CD4-positive, alpha-beta T cell (primary cell): ENCODE data around the gene GAGE12J. TPM values are rescaled to one million over a fixed set of nuclear protein-coding genes. Genes with fewer than 3 reads are reported as not detected.

Experiments used
- ATAC-seq: fragments of 200-7000 bp; cut with Tn5 transposase; one replicate; pipeline ENCODE4 v1.10.0; 2022; ENCODE audit warnings: mild to moderate bottlenecking; ENCODE audit not compliant: poor library complexity
- CTCF ChIA-PET: fragments of 350-600 bp; sonication (Branson Sonifier 250); formaldehyde crosslinking; loops from one replicate; lab custom pipeline; 2021; ENCODE audit warnings: antibody characterized with exemption, inconsistent platforms; lab: Charles Lee
- POLR2A ChIA-PET: fragments of 350-600 bp; sonication (Branson Sonifier 250); formaldehyde crosslinking; loops from one replicate; lab custom pipeline; 2021; ENCODE audit warnings: antibody characterized with exemption, inconsistent platforms; lab: Charles Lee
- DNase-seq, 14 experiments: peaks; one replicate each; pipeline ENCODE4 v3.0.0-alpha.2; 2013 to 2020; ENCODE audit warnings: mixed read lengths in 2 of 14
- H3K27ac ChIP-seq, 2 donors: one replicate each; pipeline versions ENCODE4 v1.5.1 to v1.7.0; 2013; ENCODE audit warnings: low read length in 2 of 2, low read depth in 1 of 2, mild to moderate bottlenecking in 1 of 2
- H3K27me3 ChIP-seq, 2 experiments: 1 replicate in 1 of 2; 2 replicates in 1 of 2; pipeline versions ENCODE4 v1.6.1 to v1.7.0; 2013; ENCODE audit warnings: low read length in 2 of 2, control low read depth in 1 of 2, mild to moderate bottlenecking in 1 of 2, moderate library complexity in 1 of 2; ENCODE audit not compliant: insufficient read depth in 2 of 2, control insufficient read depth in 1 of 2
- H3K36me3 ChIP-seq: one replicate; pipeline ENCODE4 v1.6.1; 2013; ENCODE audit warnings: low read length, control low read depth; ENCODE audit not compliant: insufficient read depth
- H3K4me1 ChIP-seq: one replicate; pipeline ENCODE4 v1.6.1; 2013; ENCODE audit warnings: low read length, control low read depth; ENCODE audit not compliant: insufficient read depth
- H3K4me3 ChIP-seq: one replicate; pipeline ENCODE4 v1.5.1; 2013; ENCODE audit warnings: mild to moderate bottlenecking, low read length, moderate library complexity
- H3K9me3 ChIP-seq, 2 experiments: 1 replicate in 1 of 2; 2 replicates in 1 of 2; pipeline versions ENCODE4 v1.6.1 to v1.7.0; 2013; ENCODE audit warnings: low read length in 2 of 2, mild to moderate bottlenecking in 2 of 2, control low read depth in 1 of 2, moderate library complexity in 1 of 2; ENCODE audit not compliant: control insufficient read depth in 1 of 2, insufficient read depth in 1 of 2
- H3K27ac Mint-ChIP-seq: one replicate; pipeline ENCODE4 v1.8.0; 2020; ENCODE audit warnings: mixed read lengths
- H3K27me3 Mint-ChIP-seq: one replicate; pipeline ENCODE4 v1.8.0; 2021; ENCODE audit warnings: mixed read lengths
- H3K36me3 Mint-ChIP-seq: one replicate; pipeline ENCODE4 v1.8.0; 2021; ENCODE audit warnings: low read depth, mixed read lengths
- H3K4me1 Mint-ChIP-seq: one replicate; pipeline ENCODE4 v1.8.0; 2021; ENCODE audit warnings: low read depth, mixed read lengths
- H3K4me3 Mint-ChIP-seq: one replicate; pipeline ENCODE4 v1.8.0; 2020; ENCODE audit warnings: mild to moderate bottlenecking, mixed read lengths
- H3K9me3 Mint-ChIP-seq: one replicate; pipeline ENCODE4 v1.8.0; 2020; ENCODE audit warnings: mixed read lengths
- CTCF ChIP-seq: fragments of 200-600 bp; IDR thresholded peaks from one replicate; pipeline ENCODE4 v1.8.0; 2022; ENCODE audit warnings: antibody characterized with exemption, mild to moderate bottlenecking
- intact Hi-C, 2 experiments: fragments of 100-400 bp; cut with DNase I in 1 of 2; cut with micrococcal nuclease in 1 of 2; formaldehyde crosslinking; loops; one replicate each; pipeline versions ENCODE4 v1.15.1 to v1.9.0; 2023 to 2025; cut with DNase I, micrococcal nuclease
- total RNA-seq, 174 experiments: library from RNA in 2 of 174; stranded (reverse) in 2 of 174; gene quantifications; one replicate each; pipeline ENCODE4 v1.2.3 and lab custom pipeline; 2021 to 2026

Gene GAGE12J
- total RNA-seq, 2 experiments from 2014 or later = not detected

DNA sequence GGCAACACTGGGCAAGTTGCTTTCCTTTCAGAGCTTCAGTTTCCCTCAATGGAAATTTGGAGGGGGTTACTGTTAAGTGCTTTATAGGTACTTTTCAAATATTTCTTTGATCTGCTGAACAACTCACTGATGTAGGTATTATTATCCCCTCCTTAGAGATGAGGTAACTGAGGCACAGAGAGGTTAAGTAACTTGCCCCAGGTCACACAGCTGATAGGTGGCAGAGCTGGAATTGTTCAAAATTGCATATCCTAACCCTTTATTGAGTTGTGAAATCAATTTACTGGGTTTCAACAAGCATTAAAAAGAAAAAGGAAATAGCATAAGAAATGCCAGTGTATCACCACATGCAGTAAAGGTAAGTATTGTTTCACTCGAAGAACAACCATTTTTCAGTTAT is 45.6 kb upstream of the GAGE12J start:
- POLR2A ChIA-PET = interaction anchor here (0.7 to 1.4 kb wide), 3 partner anchors 18 to 34 kb away, joined by 3 to 4 read pairs (median 3); no protein-coding TSS in a partner anchor
- H3K27me3 Mint-ChIP-seq = no peaks in the 10 kb centered on the region
- CTCF ChIA-PET = no interaction called here
- H3K9me3 ChIP-seq = no peaks in the 10 kb centered on the region
- no peaks in the 10 kb centered on the region for H3K9me3 Mint-ChIP-seq
- H3K36me3 Mint-ChIP-seq = no peaks in the 10 kb centered on the region
- no peaks in the 10 kb centered on the region for H3K27me3 ChIP-seq
- no peak overlapping the region for H3K4me3 ChIP-seq
- no peak for TF ChIP-seq CTCF
- H3K4me3 Mint-ChIP-seq = no peak overlapping the region
- peaks cover 88% of the 10 kb centered on the region for H3K4me1 Mint-ChIP-seq
- H3K27ac Mint-ChIP-seq = peak overlapping the region; percentile 87
- intact Hi-C loops = no loop called here
- peak overlapping the region; percentile 1 to 5 for H3K27ac ChIP-seq
- ATAC-seq = no peak
- DNase-seq = no peak
- H3K36me3 ChIP-seq = peaks cover 2% of the 10 kb centered on the region
- H3K4me1 ChIP-seq = peaks cover 90% of the 10 kb centered on the region

GRCh38 chrX:49276671-49277534 is 44.9 kb upstream of the GAGE12J start:
- H3K36me3 Mint-ChIP-seq = no peaks in the 10 kb centered on the region
- no peak for TF ChIP-seq CTCF
- DNase-seq = no peak
- no peaks in the 10 kb centered on the region for H3K27me3 ChIP-seq
- H3K9me3 ChIP-seq = no peaks in the 10 kb centered on the region
- H3K27ac Mint-ChIP-seq = peak overlapping the region; percentile 87
- H3K4me1 ChIP-seq = peaks cover 89% of the 10 kb centered on the region
- H3K27me3 Mint-ChIP-seq = no peaks in the 10 kb centered on the region
- ChIA-PET CTCF (interaction anchor here (0.9 kb wide), 1 partner anchor 11 kb away, joined by 3 read pairs; no protein-coding TSS in a partner anchor), POLR2A (interaction anchor here (0.8 to 1.4 kb wide), 3 partner anchors 11 to 41 kb away, joined by 3 to 4 read pairs (median 3); partner anchors contain the start of gene CCDC22)
- intact Hi-C loops = no loop called here
- peaks cover 85% of the 10 kb centered on the region for H3K4me1 Mint-ChIP-seq
- no peak for ATAC-seq
- H3K9me3 Mint-ChIP-seq = no peaks in the 10 kb centered on the region
- H3K4me3 Mint-ChIP-seq = peak overlapping the region; percentile 26
- H3K36me3 ChIP-seq = no peaks in the 10 kb centered on the region
- peak overlapping the region; percentile 5 to 13 for H3K27ac ChIP-seq
- no peak overlapping the region for H3K4me3 ChIP-seq

- Histone ChIP-seq H3K27me3 (no peaks in the 10 kb centered on the region), H3K4me3 (no peak overlapping the region), H3K36me3 (no peaks in the 10 kb centered on the region), H3K9me3 (no peaks in the 10 kb centered on the region), H3K4me1 (peaks cover 85% of the 10 kb centered on the region), H3K27ac (no peak overlapping the region)
- Mint-ChIP-seq H3K36me3 (peaks cover 6% of the 10 kb centered on the region), H3K4me1 (peaks cover 85% of the 10 kb centered on the region), H3K27ac (peak overlapping the region; percentile 87), H3K9me3 (no peaks in the 10 kb centered on the region), H3K27me3 (no peaks in the 10 kb centered on the region), H3K4me3 (peak overlapping the region; percentile 26)
- TF ChIP-seq CTCF = no peak
- ATAC-seq (no peak), DNase-seq (no peak)
- ChIA-PET CTCF (interaction anchor here (0.9 kb wide), 1 partner anchor 10 kb away, joined by 3 read pairs; no protein-coding TSS in a partner anchor), POLR2A (interaction anchor here (0.8 to 1.4 kb wide), 3 partner anchors 10 to 42 kb away, joined by 3 to 4 read pairs (median 3); partner anchors contain the start of gene CCDC22)
- intact Hi-C loops = no loop called here
Measured at GRCh38 chrX:49277535-49277830, 44.4 kb upstream of the GAGE12J start.
